Muscle of arm (tissue), 14 donors: ENCODE data around the gene SLC25A14. TPM values are rescaled to one million over a fixed set of nuclear protein-coding genes. Genes with fewer than 3 reads are reported as not detected.
"Not testable (repeated sequence)": the region's sequence is repeated elsewhere in the genome, so short reads cannot be mapped to it uniquely, and the experiment has no call there.

Experiments used
- DNase-seq: peaks from one replicate; pipeline ENCODE4 v3.0.0-alpha.2; 2013
- long read RNA-seq, 11 donors: transcript quantifications; one replicate each; lab custom pipeline, GENCODE V29; 2026
- polyA plus RNA-seq, 12 donors: library from polyadenylated mRNA; unstranded; fragments of 120-200 nt; gene quantifications; one replicate each; pipeline ENCODE4 v1.2.1, GENCODE V29; 2013; ENCODE audit not compliant: insufficient read length in 12 of 12

SLC25A14 gene
- 10 to 100 TPM in 7 of 12 donors, 1 to 10 TPM in 4, not detected in 1; 6.8 to 18.8 (median 10.5) TPM for polyA plus RNA-seq
- long read RNA-seq, donor 1, partial matches to known transcripts, result 0 of 1 reads
- long read RNA-seq, donor 1, other reads (novel, unspliced or antisense), result 0 of 1 reads
- long read RNA-seq, donor 2, partial matches to known transcripts, result 0 of 2 reads
- long read RNA-seq, donor 2, other reads (novel, unspliced or antisense), result 0 of 2 reads
- long read RNA-seq, donor 3, partial matches to known transcripts, result 0 of 1 reads
- long read RNA-seq, donor 3, other reads (novel, unspliced or antisense), result 0 of 1 reads
- long read RNA-seq, donor 4, partial matches to known transcripts, result 0 of 2 reads
- long read RNA-seq, donor 4, other reads (novel, unspliced or antisense), result 0 of 2 reads
- long read RNA-seq, donor 5, partial matches to known transcripts, result 0 of 4 reads
- long read RNA-seq, donor 5, other reads (novel, unspliced or antisense), result 0 of 4 reads
- long read RNA-seq, donor 6, partial matches to known transcripts, result 0 of 1 reads
- long read RNA-seq, donor 6, other reads (novel, unspliced or antisense), result 0 of 1 reads
- long read RNA-seq, donor 7, partial matches to known transcripts, result 0 of 2 reads
- long read RNA-seq, donor 7, other reads (novel, unspliced or antisense), result 0 of 2 reads
- long read RNA-seq, donor 8, partial matches to known transcripts, result 0 of 1 reads
- long read RNA-seq, donor 8, other reads (novel, unspliced or antisense), result 0 of 1 reads
- long read RNA-seq, donor 9, partial matches to known transcripts, result 0 of 1 reads
- long read RNA-seq, donor 9, other reads (novel, unspliced or antisense), result 0 of 1 reads
- long read RNA-seq, donor 10, partial matches to known transcripts, result 0 of 2 reads
- long read RNA-seq, donor 10, other reads (novel, unspliced or antisense), result 0 of 2 reads
- long read RNA-seq, donor 11, partial matches to known transcripts, result 0 of 3 reads
- long read RNA-seq, donor 11, other reads (novel, unspliced or antisense), result 0 of 3 reads

GRCh38 chrX:130339408-130340222 lies at the start of gene SLC25A14:
SLC25A14 (plus strand) TSS chrX:130339919; CDS start chrX:130340279, 360 bp downstream.
- peak; percentile 82 for DNase-seq

- DNase-seq, result no peak
These were observed 44.0 kb upstream of the SLC25A14 start for GRCh38 chrX:130295519-130296296.

- no peak for DNase-seq
These were observed 43.4 kb upstream of the SLC25A14 start for GRCh38 chrX:130296297-130296678.

GRCh38 chrX:130296743-130297142 lies 43.0 kb upstream of the SLC25A14 start:
- no peak for DNase-seq

- no peak for DNase-seq
These were observed 40.3 kb upstream of the SLC25A14 start for GRCh38 chrX:130299279-130300009.

GRCh38 chrX:130300010-130300282 lies 39.8 kb upstream of the SLC25A14 start:
- no peak for DNase-seq

- no peak for DNase-seq
These were observed 38.3 kb upstream of the SLC25A14 start for GRCh38 chrX:130301405-130301804.

GRCh38 chrX:130301977-130302376 lies 37.7 kb upstream of the SLC25A14 start:
- no peak for DNase-seq

- DNase-seq, result no peak
These were observed 34.9 kb upstream of the SLC25A14 start for GRCh38 chrX:130304587-130305368.

GRCh38 chrX:130319886-130320285 lies 19.8 kb upstream of the SLC25A14 start:
- DNase-seq, result not testable (repeated sequence)

GRCh38 chrX:130321550-130321949 lies 18.2 kb upstream of the SLC25A14 start:
- no peak for DNase-seq

- no peak for DNase-seq
These were observed 9.6 kb upstream of the SLC25A14 start for GRCh38 chrX:130330146-130330545.

GRCh38 chrX:130330706-130331105 lies 9.0 kb upstream of the SLC25A14 start:
- DNase-seq, result peak; percentile 13

GRCh38 chrX:130336531-130336930 lies 3.2 kb upstream of the SLC25A14 start:
- no peak for DNase-seq

GRCh38 chrX:130338869-130339268 lies 850 bp upstream of the SLC25A14 start:
- DNase-seq, result not testable (repeated sequence)

- no peak for DNase-seq
These were observed 552 bp downstream of the SLC25A14 start for GRCh38 chrX:130340271-130340670.

- DNase-seq, result no peak
These were observed 3.7 kb downstream of the SLC25A14 start for GRCh38 chrX:130343411-130343810.

GRCh38 chrX:130347321-130347720 lies 7.6 kb downstream of the SLC25A14 start:
- no peak for DNase-seq

GRCh38 chrX:130351567-130351966 lies 11.8 kb downstream of the SLC25A14 start:
- DNase-seq, result no peak
